AG09309 (cell line): ENCODE measurements around the gene GRIN2C.

Source experiments
- DNase-seq: peaks from one replicate; pipeline ENCODE4 v3.0.0-alpha.2; 2010; ENCODE audit warnings: low read depth
- H3K4me3 ChIP-seq: 2 replicates; pipeline ENCODE4 v1.5.1; 2011; ENCODE audit warnings: mild to moderate bottlenecking, low read depth, low read length, moderate library complexity; ENCODE audit not compliant: control insufficient read depth
- CTCF ChIP-seq: IDR thresholded peaks from 2 replicates; pipeline ENCODE4 v1.5.1; 2011; ENCODE audit warnings: mild to moderate bottlenecking, low read depth, low read length, inconsistent platforms; ENCODE audit not compliant: insufficient read depth, control insufficient read depth; ENCODE audit errors: missing control alignments

GRIN2C gene

GRCh38 chr17:74858672-74859458 is 820 bp downstream of the GRIN2C start:
- TF ChIP-seq CTCF, result no peak
- no peak overlapping the region for H3K4me3 ChIP-seq

GRCh38 chr17:74857191-74857590 is 2.5 kb downstream of the GRIN2C start:
- no peak for DNase-seq
- TF ChIP-seq CTCF, result no peak
- no peak overlapping the region for H3K4me3 ChIP-seq

More at GRCh38 chr17:74858672-74859458, 820 bp downstream of the GRIN2C start:
- no peak for DNase-seq

GRCh38 chr17:74856112-74856511 is 3.6 kb downstream of the GRIN2C start:
- TF ChIP-seq CTCF, result no peak
- H3K4me3 ChIP-seq, result no peak overlapping the region
- DNase-seq, result no peak

GRCh38 chr17:74855323-74855722 is 4.4 kb downstream of the GRIN2C start:
- TF ChIP-seq CTCF, result no peak
- DNase-seq, result no peak
- H3K4me3 ChIP-seq, result no peak overlapping the region

GRCh38 chr17:74854792-74855191 is 4.9 kb downstream of the GRIN2C start:
- no peak for DNase-seq
- no peak for TF ChIP-seq CTCF
- no peak overlapping the region for H3K4me3 ChIP-seq

GRCh38 chr17:74853669-74854068 is 6.0 kb downstream of the GRIN2C start:
- DNase-seq, result no peak

More at GRCh38 chr17:74853669-74854068, 6.0 kb downstream of the GRIN2C start:
- no peak overlapping the region for H3K4me3 ChIP-seq
- TF ChIP-seq CTCF, result no peak
